Measurements from ENCODE around the gene ATP9A.

GRCh38 chr20:51659491-51660050 is 108.6 kb downstream of the ATP9A start:
- TF ChIP-seq CTCF (IDR thresholded peaks at IDR 0.05): no peak
- TF ChIP-seq POLR2A (IDR thresholded peaks at IDR 0.05): no peak

Data from testis (tissue), 2 donors.